ENCODE data around the gene ETV3. TPM values are rescaled to one million over a fixed set of nuclear protein-coding genes. Genes with fewer than 3 reads are reported as not detected.

The ETV3 gene
- polyA plus RNA-seq, 3 donors = 25.5 to 28.2 (median 27.2) TPM

GRCh38 chr1:157095551-157095950 lies 42.6 kb downstream of the ETV3 start:
- no peak for DNase-seq

DNA sequence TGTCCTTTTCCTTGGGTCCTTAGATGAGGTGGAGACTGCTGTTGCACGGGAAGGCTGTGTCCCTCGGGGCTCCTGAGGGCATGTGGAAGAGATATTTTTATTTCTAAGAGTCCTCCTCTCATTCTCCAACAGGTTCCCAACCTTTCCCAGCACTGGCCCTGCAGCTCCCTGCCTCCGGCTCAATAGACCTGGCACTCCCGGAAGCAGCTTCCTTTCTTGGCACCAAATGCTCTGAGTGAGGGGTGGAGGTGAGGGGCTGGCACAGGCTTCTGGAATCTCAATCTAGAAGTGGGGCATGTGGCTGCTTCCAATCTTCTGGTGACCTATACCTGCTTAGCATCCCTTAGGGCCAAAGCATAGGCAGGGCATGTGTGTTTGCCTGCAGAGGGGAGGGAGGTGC lies 43.1 kb downstream of the ETV3 start:
- DNase-seq = no peak

DNA sequence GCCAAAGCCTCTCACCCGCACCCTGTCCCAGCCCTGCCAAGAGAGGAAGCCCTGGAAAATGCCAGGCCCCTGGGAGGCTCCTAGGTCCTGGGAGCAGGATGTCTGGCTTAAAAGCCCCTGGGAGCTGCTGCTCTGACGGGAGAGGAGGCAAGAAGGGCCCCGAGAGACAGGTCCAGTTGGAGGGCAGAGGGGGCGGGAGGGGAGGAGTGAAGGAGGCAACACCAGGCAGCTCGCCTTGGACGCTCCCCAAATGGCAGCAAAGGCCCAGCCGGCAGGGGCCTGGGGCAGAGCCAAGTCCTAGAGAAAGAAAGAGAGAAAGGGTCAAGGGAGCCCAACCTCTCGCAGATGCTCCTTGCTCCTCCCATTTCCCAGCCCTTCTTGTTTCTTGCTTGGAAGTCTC lies 45.4 kb downstream of the ETV3 start:
- DNase-seq = peak; percentile 19

- no peak for DNase-seq
Measured at GRCh38 chr1:157091668-157092273, 46.4 kb downstream of the ETV3 start.

DNA sequence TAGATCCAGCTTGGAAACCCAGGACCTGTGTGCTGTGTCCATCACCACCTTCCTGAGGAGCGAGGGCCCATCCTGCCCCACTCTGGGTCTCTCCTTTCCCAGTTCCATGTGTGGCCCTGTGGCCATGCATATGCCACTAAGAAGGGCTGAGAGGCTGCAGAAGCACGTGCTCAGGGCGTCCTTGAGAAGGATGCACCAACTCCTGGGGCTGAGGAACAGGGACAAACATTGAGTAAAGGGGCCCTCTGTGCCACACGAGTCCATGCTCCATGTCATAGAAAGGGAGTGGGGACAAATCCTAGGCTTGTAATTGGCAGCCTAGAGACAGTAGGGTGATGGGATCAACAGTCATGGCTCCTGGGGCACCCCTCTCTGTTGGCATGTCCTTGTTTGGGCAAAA lies 47.0 kb downstream of the ETV3 start:
- no peak for DNase-seq

GRCh38 chr1:157090771-157091170 lies 47.4 kb downstream of the ETV3 start:
- no peak for DNase-seq

- DNase-seq = peak; percentile 79
Measured at GRCh38 chr1:157090196-157090647, 48.0 kb downstream of the ETV3 start.

DNA sequence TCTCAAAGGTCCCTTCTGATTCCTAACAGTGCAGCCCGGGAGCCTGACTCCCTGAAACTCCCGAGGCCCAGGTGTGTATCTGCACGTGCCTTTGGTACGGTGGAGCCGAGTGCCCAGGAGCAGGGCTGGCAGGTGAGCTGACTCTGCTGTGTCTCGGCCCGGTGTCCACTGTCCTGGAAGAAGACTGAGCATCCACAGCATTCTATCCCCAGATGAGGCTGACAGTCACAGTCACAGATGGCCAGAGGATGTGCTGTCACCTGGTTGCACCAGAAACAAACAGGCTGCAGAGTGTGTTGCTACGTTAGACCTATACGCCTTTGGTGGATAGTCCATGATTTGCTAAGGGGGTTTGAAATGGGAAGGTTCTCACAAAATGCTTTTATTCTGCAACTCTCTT lies 48.4 kb downstream of the ETV3 start:
- no peak for DNase-seq

DNA sequence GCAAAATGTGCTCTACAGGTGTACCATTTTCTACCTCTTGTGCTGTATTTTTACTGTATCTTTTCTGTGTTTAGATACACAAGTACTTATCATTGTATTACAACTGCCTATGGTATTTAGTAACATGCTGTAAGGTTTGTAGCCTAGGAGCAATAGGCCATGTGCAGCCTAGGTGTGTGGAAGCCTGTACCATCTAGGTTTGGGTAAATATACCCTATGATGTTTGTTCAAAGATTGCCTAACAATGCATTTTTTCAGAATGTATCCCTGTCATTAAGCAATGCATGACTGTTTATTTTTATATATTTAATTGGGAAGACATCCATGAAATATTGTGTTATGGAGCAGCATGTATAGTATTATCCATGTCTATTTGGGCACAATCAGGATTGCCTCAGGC lies 49.6 kb downstream of the ETV3 start:
- no peak for DNase-seq

- no peak for DNase-seq
Measured at GRCh38 chr1:157087030-157087429, 51.2 kb downstream of the ETV3 start.

- DNase-seq = no peak
Measured at GRCh38 chr1:157086299-157086698, 51.9 kb downstream of the ETV3 start.

GRCh38 chr1:157085421-157085820 lies 52.8 kb downstream of the ETV3 start:
- no peak for DNase-seq

GRCh38 chr1:157084720-157085119 lies 53.5 kb downstream of the ETV3 start:
- DNase-seq = no peak

DNA sequence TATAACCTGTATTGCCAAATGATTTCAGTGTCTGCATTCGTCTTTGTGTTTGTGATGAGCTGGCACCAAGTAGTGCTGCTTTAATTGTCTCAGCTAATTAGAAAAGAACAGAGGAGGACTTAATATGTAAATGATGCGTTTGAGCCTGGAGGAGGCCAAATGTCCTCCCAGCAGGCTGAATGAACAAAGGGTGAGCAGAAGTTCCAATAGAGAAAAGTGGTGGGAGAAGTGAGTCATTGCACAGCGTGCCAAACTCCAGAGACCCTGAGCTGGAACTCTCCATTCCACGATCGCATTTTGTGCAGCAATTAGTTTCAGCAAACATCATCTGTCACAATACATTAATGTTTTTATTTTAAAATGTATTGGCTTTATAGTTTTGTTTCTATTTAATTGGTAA lies 56.5 kb downstream of the ETV3 start:
- DNase-seq = no peak

DNA sequence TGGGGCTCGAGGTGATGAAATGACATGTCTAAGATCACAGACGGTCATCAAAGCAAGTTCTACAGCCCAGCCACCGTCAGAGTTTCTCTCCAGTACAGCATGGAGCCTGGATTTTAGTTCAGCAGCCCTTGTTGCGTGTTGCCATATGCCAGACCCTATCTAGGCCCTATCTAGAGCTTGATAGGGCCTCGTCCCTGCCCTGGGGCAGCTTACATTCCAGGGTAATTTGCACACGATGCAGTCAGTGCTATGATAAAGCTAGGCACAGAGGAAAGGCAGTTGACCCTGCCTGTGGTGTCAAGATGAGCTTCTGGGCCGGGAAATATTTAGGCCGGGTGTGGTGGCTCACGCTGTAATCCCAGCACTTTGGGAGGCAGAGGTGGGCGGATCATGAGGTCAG lies 57.5 kb downstream of the ETV3 start:
- DNase-seq = no peak

DNA sequence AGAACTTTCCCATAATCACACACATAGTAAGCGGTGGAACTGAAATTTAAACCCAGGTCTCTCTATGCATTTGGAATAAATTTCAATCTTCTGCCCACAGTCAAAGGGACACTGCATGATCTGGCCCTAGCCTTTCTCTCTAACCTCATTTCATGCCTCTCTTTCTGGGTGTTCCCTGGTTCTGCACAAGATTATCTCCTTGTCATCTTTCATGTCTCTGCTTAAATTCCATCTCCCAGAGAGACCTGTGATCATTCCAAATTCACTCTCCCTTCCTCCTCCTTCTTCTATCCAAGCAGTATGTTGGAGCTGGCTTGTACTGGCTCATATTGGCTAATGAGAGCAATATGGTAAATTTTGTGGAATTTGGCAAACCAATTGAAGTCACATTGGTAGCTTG lies 60.8 kb downstream of the ETV3 start:
- DNase-seq = no peak

GRCh38 chr1:157073944-157074685 lies 64.1 kb downstream of the ETV3 start:
- DNase-seq = peak; percentile 50

Other genes with a start within 250 kb of the ETV3 start
- gene PEAR1, start 244.7 kb downstream of the ETV3 start, polyA plus RNA-seq (ENCODE audit: insufficient read length in 3 of 3) = 10 to 100 TPM; 17.8 to 22.3 (median 22.1) TPM
- 1 to 10 TPM in 1 of 3 donors, under 1 TPM in 2; 0.38 to 1.1 (median 0.96) TPM for gene LRRC71, start 217.8 kb downstream of the ETV3 start, polyA plus RNA-seq (ENCODE audit: insufficient read length in 3 of 3)
- 10 to 100 TPM; 34.5 to 41.5 (median 38.3) TPM for gene ARHGEF11, start 92.7 kb downstream of the ETV3 start, polyA plus RNA-seq (ENCODE audit: insufficient read length in 3 of 3)
- not detected for gene ETV3L, start 38.6 kb downstream of the ETV3 start, polyA plus RNA-seq (ENCODE audit: insufficient read length in 3 of 3)

Data from renal pelvis (tissue), 4 donors.